GM19455 (cell line): Measurements from ENCODE around the gene NDUFAF3.
"Not testable (repeated sequence)": the region's sequence is repeated elsewhere in the genome, so short reads cannot be mapped to it uniquely, and the experiment has no call there.

Experiments used
- ATAC-seq: cut with Tn5 transposase; IDR thresholded peaks from one replicate; pipeline ENCODE4 v1.9.1; 2021; ENCODE audit not compliant: unreplicated experiment

The NDUFAF3 gene

GRCh38 chr3:48999085-48999858, 22.6 kb upstream of the NDUFAF3 start:
- ATAC-seq: no peak

GRCh38 chr3:49001155-49001554, 20.8 kb upstream of the NDUFAF3 start:
- no peak for ATAC-seq

- ATAC-seq: no peak
These were observed 17.3 kb upstream of the NDUFAF3 start for GRCh38 chr3:49004352-49005302.

DNA sequence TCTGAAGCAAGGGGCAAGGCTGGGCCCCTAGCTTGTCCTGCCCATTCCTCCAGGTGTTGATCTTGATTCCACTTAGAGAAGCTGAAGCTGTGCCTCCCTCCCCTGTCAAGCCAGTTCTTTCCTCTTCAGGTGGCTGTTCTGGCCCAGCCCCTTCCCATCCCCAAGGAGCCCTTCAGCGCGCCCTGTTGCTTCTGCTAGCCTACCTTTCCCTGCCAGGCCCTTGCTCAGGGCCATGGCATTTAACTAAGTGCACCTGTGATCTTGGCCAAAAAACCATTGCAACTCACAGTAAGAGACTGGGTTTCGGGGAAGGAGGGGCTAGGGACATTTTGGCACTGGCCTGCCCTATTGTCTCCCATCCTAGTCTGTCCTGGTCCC, 16.6 kb upstream of the NDUFAF3 start:
- no peak for ATAC-seq

DNA sequence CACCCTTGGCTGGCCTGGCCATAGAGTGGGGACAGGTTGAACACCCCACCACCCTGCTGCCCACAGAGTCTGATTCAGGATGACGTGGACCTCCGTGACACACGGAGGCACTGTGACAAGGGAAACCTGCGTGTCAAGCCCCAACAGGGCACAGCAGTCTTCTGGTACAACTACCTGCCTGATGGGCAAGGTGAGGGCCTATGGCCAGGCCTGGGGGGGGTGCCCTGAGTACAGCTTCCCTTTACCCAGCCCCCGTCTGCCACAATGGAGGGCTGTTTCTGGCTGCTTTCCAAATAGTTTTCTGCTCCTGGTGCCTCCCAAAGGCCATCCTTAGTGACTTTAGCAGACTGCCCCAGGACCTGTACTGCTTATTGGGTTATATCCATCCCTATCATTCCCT, 15.9 kb upstream of the NDUFAF3 start:
- ATAC-seq: no peak

- ATAC-seq: no peak
These were observed 15.4 kb upstream of the NDUFAF3 start for GRCh38 chr3:49006408-49007067.

- peak; percentile 82 for ATAC-seq
These were observed 14.7 kb upstream of the NDUFAF3 start, which contains the start of gene WDR6 for GRCh38 chr3:49007068-49007770. Gene WDR6, plus strand, starts transcription at chr3:49007391. Its CDS starts 41 bp downstream, at chr3:49007432.

DNA sequence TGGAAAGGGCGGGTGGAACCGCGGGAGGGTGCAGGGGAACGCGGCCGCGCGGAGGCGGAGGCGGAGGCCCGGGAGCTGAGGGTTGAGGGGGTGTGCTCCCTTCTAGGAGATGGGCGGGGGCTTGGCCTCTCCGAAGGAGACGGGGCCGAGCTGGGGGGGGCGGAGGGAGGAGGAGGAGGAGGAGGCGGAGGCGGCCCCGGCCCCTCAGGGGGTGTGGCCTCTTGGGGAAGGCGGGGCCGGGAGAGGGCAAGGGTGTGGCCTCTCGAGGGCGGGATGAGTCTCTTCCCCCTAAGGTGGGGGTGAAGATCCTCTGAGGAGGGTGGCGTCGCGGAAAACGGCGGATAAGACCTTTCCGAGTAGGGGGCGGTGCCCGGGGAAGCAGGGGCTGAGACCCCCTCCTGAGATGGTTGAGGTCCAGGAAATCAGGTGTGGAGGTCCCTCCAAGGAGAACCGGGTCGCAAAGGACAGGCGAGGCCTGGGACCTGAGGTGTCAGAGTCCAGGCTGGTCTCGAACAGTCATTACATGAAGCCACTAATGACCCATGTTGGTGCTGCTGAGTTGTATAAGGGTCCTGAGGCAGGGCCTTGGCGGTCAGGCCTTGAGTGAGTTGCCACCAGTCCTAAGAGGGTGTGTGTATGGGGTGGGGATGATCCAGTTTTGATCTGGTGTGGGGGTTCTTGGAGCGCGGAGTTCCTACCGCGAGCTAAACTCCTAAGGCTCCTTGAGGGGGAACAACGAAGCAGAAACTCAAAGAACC, 14.0 kb upstream of the NDUFAF3 start:
- ATAC-seq: peak; percentile 45

- ATAC-seq: not testable (repeated sequence)
These were observed 13.3 kb upstream of the NDUFAF3 start for GRCh38 chr3:49008627-49009026.

DNA sequence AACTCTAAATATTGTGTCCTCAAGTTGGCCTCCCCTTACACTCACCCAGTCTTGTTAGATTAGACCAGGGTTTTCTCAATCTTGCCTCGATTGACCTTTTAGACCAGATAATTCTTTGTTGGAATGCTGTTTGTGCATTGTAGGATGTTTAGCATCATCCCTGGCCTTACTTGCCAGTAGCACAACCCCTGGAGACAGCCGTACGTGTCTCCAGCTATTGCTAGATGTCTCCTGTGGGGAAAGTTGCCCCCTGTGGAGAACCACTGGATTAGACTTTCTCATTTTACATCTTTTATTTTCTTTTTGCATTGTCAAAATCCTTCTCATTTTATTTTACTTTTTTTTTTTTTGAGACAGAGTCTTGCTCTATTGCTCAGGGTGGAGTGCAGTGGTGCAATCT, 12.5 kb upstream of the NDUFAF3 start:
- no peak for ATAC-seq

GRCh38 chr3:49012441-49013017, 9.4 kb upstream of the NDUFAF3 start:
- no peak for ATAC-seq

- no peak for ATAC-seq
These were observed 8.7 kb upstream of the NDUFAF3 start for GRCh38 chr3:49013113-49013737.

DNA sequence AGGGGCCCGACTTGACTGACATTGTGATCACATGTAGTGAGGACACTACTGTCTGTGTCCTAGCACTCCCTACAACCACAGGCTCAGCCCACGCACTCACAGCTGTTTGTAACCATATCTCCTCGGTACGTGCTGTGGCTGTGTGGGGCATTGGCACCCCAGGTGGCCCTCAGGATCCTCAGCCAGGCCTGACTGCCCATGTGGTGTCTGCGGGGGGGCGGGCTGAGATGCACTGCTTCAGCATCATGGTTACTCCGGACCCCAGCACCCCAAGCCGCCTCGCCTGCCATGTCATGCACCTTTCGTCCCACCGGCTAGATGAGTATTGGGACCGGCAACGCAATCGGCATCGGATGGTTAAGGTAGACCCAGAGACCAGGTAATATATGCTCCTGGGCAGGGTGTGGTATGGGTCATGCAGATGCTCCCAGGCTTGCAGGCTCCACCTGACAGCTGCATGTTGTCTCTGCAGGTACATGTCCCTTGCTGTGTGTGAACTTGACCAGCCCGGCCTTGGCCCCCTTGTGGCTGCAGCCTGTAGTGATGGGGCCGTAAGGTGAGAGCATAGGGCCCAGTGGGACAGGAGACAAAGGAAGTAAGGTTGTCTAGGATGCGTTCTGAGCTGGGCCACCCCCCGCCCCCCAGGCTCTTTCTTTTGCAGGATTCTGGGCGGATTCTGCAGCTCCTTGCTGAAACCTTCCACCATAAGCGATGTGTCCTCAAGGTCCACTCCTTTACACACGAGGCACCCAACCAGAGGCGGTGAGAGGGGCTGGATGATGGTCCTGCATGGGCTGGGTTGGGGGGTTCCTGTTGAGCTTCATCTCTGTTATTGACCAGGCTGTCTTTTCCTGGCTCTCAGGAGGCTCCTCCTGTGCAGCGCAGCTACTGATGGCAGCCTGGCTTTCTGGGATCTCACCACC, 7.9 kb upstream of the NDUFAF3 start:
- ATAC-seq: no peak

GRCh38 chr3:49015072-49015471, 6.8 kb upstream of the NDUFAF3 start:
- ATAC-seq: no peak

- no peak for ATAC-seq
These were observed 6.2 kb upstream of the NDUFAF3 start for GRCh38 chr3:49015765-49016164.

DNA sequence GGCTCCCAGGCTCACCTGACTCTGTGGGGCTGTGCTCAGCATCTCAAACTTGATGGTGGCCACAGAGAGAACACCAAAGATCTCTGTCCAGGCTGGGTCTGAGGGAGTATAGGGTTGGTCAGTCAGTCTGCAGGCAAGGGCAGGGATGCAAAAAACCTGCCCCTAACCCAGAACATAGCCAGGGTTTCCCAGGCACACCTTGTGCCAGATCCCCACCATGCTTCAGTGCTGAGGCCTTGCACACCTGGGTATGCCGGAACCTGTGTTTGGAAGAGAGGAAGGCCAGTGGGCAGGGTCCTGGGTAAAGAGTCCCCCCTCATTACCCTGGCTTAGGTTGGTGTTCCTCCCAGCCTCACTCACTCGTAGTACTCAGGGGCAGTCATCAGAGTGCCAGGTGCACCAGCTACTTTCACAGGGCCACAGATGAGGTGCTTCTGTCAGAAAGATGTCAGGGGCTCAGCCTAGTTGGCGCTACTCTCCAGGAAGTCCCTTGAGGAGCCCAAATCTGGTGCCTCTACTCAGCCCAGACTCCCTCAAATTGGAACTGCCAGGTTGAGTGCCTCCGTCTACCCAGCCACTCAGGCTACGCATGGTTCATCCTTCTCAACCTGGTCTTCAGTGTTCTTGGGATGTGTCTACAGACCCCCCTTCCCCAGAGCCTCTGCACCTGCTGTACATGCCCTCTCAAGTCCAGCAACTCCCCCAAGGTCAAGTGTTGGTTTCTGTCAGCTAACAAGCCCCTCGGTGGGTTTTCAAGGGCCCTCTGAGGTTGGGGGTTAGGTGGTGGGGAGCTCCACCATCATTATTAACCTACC, 5.3 kb upstream of the NDUFAF3 start:
- no peak for ATAC-seq

GRCh38 chr3:49017229-49017970, 4.5 kb upstream of the NDUFAF3 start:
- ATAC-seq: no peak
